ENCODE data around the gene ZFR. TPM values are rescaled to one million over a fixed set of nuclear protein-coding genes. Genes with fewer than 3 reads are reported as not detected.
A peak's percentile ranks its signal among the peaks of the same experiment; 100 is the strongest.

Gene ZFR
- total RNA-seq, 1 experiment from 2014 or later = 62.4 TPM

GRCh38 chr5:32465076-32465475 is 20.5 kb upstream of the ZFR start:
- Histone ChIP-seq H2BK5ac (ENCODE audit: insufficient read length, low read length) (no peak overlapping the region), H4K5ac (ENCODE audit: insufficient read length, low read depth, low read length) (no peak overlapping the region), H3K4ac (ENCODE audit: low read depth, low read length) (no peak overlapping the region), H2BK120ac (ENCODE audit: low read depth, low read length, poor library complexity, severe bottlenecking) (no peak overlapping the region), H4K20me1 (ENCODE audit: control insufficient read depth, insufficient read depth, insufficient read length) (no peaks in the 10 kb centered on the region), H3K9ac (ENCODE audit: extremely low read depth, insufficient read length, low read length) (no peak overlapping the region), H3K79me2 (ENCODE audit: insufficient read depth, low read length) (no peaks in the 10 kb centered on the region), H2AFZ (ENCODE audit: low read length) (no peak overlapping the region), H3K56ac (ENCODE audit: insufficient read length, low read depth, low read length) (no peak overlapping the region), H3K23ac (ENCODE audit: insufficient read length, low read depth, low read length) (no peak overlapping the region), H3K4me2 (ENCODE audit: insufficient read depth, insufficient read length, low read length) (no peak overlapping the region), H2AK5ac (ENCODE audit: insufficient read length, low read length) (no peak overlapping the region), H4K91ac (ENCODE audit: insufficient read length, low read depth, low read length) (no peak overlapping the region), H3T11ph (ENCODE audit: low read length) (no peak overlapping the region), H3K9me3 (ENCODE audit: control insufficient read depth, low read depth, low read length) (no peaks in the 10 kb centered on the region), H4K8ac (replicated peaks; ENCODE audit: insufficient read length, low read depth, low read length) (no peak overlapping the region), H3K18ac (ENCODE audit: insufficient read length, low read depth, low read length) (no peak overlapping the region), H3K14ac (ENCODE audit: insufficient read depth, low read length) (no peak overlapping the region), H2BK15ac (ENCODE audit: low read depth, low read length) (no peak overlapping the region), H3K27me3 (ENCODE audit: insufficient read depth, low read length) (no peaks in the 10 kb centered on the region), H2BK20ac (ENCODE audit: low read depth, low read length, poor library complexity, severe bottlenecking) (no peak overlapping the region), H2BK12ac (ENCODE audit: insufficient read length, low read depth, low read length) (no peak overlapping the region), H3K79me1 (ENCODE audit: insufficient read depth, low read depth, low read length, poor library complexity, severe bottlenecking) (no peaks in the 10 kb centered on the region), H3K27ac (ENCODE audit: insufficient read length, low read depth, low read length) (no peak overlapping the region), H3K4me1 (ENCODE audit: insufficient read depth, low read length) (peaks cover 3% of the 10 kb centered on the region; the same call in 1 of the 2 replicates), H3K23me2 (ENCODE audit: insufficient read length, low read depth, low read length, poor library complexity, severe bottlenecking) (no peaks in the 10 kb centered on the region)
- Mint-ChIP-seq H3K4me3 (no peak overlapping the region), H3K9me3 (no peaks in the 10 kb centered on the region; a peak in 2 of 5 replicates), H3K4me1 (peaks cover 5 to 9% of the 10 kb centered on the region in 2 experiments), H3K27me3 (ENCODE audit: low read depth) (peaks cover 2% of the 10 kb centered on the region), H3K27ac (no peak overlapping the region), H3K36me3 (ENCODE audit: insufficient read depth in 1 of 3, low read depth in 3 of 3) (0 out of 7 replicates have a peak, but pooled peaks cover 0 to 1% (median 0%) of the 10 kb centered on the region in 3 experiments)
- no peak for DNase-seq
- TF ChIP-seq CTCF (conservative IDR thresholded peaks at IDR 0.05) = peak; percentile 29; the same call in 1 of the 3 replicates
- no CpG with 5 or more reads among the region's 2 CpGs for WGBS (ENCODE audit: extremely low coverage, insufficient read length, low lambda C conversion rate)
